T-helper 22 cell (primary cell): ENCODE measurements around the gene MMP2.

Source experiments
- DNase-seq: peaks from one replicate; pipeline ENCODE4 v3.0.0-alpha.2; 2020; ENCODE audit warnings: low read depth

Gene MMP2

GRCh38 chr16:55478827-55479429 lies at the start of gene MMP2:
MMP2 (plus strand) TSS chr16:55479198; CDS start chr16:55479480, 282 bp downstream.
- DNase-seq: no peak

GRCh38 chr16:55433030-55433429 lies 46.0 kb upstream of the MMP2 start:
- DNase-seq: no peak

DNA sequence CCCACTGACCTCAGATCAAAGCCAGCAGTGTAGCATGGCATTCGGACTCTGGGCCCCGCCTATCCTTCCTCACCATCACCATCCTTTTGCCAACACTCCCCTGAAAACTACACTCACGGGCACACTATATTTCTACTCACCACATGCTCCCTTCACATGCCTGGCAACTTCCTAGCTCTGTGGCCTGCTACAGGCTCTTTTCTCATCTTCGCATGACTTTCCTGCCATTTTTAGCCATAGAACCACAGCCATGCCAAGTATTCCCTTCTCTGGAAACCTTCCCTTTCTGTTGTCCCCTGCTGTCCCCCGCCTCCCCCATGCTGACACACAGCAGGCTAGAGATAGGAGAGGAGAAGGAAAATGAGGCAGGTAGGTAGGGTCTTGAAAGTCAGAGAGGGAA lies 45.5 kb upstream of the MMP2 start:
- DNase-seq: no peak

GRCh38 chr16:55434000-55434399 lies 45.0 kb upstream of the MMP2 start:
- DNase-seq: no peak

DNA sequence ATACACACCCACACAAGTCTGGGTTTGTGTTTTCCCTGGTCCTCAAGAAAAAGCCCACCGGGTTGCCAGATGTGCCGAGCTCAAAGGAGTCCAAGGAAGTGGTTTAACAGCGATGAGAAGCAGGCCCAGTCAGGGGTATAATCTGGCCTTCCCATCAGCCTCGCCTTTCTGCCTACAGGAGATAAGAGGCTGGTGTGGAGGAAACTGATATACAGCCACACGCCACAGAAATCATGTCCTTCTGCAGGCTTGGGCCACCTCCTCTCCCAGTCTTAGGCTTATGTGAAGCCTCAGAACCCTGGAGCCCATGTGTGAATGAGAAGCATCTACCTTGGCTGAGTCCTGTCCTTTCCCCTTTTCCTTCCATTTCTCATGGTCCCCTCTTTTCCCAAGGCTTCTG lies 43.6 kb upstream of the MMP2 start:
- DNase-seq: no peak

GRCh38 chr16:55436587-55436986 lies 42.4 kb upstream of the MMP2 start:
- no peak for DNase-seq

DNA sequence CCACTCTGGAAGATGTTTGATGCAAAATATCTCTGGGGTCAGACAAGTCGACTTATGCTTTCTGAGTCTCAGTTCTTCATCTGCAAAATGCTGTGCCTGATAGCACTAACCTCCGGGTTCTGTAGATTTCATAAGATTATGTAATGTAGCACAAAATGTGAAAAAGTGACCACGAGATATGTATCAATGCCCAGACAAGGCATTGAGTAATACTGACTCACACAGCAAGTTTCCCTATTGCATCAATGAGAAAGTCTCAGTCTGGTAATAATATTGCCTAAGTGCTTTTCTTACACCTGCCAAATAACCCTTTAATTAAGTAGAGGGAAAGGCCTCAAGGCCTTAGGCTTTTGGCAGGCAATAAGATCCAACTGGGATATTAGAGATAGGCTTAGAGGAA lies 41.4 kb upstream of the MMP2 start:
- no peak for DNase-seq

- no peak for DNase-seq
Measured at GRCh38 chr16:55438281-55438680, 40.7 kb upstream of the MMP2 start.

- DNase-seq: no peak
Measured at GRCh38 chr16:55439101-55439690, 39.8 kb upstream of the MMP2 start.

DNA sequence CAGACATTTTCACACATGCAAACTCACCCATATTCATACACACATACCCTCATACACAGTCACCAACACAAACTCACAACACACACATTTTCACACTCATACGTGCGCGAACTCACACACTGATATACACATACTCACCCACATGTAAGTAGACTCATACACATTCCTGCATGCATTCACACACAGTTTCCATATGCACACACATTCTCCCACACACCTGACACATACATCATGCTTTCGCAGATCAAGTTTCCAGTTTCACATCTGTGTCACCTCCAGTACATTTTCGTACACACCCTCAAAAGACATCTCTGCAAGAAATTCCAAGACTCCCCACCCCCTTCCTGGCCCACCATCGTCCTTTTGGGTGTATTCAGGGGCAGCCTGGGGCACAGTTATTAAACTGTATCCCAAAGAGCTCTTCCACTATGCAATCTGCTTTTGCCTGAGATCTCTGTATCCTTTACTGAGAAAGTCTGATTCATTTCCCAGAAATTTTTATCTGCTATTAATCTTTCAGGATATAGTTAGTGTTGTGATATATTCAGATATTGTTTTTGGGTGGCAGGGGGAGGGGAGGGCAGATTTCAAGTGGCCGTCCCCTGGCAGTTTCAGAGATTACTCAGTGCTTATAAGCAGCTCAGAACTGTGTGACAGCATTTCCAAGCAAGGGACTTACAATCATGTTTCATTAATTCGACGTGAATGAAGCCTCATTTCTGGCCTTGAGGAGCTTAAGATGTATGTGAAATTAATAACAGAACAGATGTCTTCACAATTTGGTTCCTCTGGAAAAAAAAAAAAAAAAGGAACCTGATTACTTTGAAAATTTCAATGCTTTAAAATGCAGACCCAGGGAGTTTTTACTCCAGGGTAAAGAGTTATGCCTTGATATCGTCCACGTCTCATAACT lies 35.3 kb upstream of the MMP2 start:
- DNase-seq: no peak

DNA sequence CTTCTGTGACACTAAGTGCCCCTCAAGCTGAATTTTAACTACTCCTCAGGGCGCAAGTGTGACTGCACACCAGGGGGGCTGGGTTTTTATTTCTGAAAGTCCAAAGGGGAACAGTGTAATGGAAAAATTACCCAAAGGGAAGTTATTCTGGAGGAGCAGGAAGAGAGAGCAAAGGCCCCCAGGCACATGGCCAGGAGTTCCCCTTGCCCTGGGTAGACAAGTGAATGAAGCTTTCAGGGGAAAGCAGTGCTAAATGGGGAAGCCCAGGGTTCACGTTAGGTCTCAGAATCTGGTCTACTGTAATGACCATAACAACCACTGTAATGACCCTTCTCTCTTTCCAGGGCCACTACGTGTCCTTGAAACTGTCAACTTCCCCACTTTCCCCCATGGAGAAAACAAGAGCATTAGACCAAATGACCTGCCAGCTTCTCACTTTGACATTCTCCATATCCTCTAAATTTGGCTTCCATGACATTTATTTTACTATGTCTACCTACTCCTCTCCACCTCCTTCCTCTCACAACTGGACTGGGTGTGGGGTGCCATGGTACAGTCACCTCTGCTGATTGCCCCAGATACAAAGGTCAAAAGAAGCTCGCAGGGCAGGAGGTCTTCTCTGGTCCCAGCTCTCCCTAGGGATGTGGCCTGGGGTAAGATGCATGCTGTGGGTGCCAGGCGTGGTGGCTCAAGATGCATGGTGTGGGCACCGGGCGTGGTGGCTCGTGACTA lies 34.1 kb upstream of the MMP2 start:
- no peak for DNase-seq

DNA sequence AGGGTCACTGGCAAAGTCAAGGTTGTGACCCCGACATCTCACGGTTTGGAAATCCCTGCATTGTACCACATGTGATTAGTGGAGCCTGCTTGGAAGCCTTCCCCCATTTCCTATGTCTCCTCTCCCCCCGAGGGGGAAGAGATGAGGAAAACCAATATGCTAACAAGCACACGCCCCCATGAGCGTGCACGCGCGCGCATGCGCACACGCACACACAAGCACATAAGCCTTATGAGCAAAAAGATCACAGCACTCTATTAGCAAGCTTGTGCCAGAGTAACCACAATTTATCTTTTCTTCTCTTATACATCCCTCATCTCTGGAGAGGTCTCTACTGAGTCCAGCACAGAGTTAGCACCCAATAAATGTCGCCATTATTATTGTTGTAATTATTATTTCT lies 31.8 kb upstream of the MMP2 start:
- no peak for DNase-seq

GRCh38 chr16:55452996-55453395 lies 26.0 kb upstream of the MMP2 start:
- no peak for DNase-seq

DNA sequence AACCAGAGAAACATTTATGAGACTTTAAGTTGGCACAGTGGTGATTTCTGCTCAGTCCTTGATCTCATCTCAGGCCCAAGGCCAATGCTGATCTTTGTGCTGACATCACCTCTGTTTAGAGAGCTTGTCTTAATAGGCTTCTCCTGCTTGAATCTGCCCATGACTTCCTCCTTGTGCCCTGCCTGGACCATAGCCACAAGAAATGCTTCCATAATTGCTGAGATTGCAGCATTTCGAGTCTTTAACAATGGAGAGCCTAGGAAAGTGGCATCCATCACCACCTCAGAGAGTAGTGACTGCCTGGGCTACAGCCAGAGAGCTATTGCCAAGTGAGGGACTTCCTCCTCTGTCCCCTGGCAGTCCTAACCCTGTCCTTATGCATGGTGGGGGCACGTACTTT lies 25.1 kb upstream of the MMP2 start:
- DNase-seq: no peak

GRCh38 chr16:55454861-55455260 lies 24.1 kb upstream of the MMP2 start:
- no peak for DNase-seq

- no peak for DNase-seq
Measured at GRCh38 chr16:55462241-55462640, 16.8 kb upstream of the MMP2 start.

DNA sequence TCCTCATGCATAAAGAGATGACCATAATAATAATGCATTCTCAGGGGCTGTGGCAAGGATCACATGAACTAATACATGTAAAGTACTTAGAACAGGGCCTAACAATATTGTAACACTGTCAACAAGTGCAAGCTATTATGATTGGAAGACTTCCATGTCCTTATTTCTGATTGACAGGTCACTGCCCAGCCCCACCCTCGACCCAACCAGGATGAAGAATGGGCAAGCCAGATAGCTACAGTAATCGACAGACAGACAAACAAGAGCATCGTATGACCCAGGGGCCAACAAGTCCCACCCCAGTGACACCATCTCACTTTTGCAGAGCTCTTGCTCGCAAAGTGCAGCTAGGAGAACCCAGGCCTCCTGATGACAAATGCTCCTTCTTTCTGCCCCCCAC lies 14.6 kb upstream of the MMP2 start:
- DNase-seq: no peak

- DNase-seq: peak; percentile 54
Measured at GRCh38 chr16:55465077-55465896, 13.7 kb upstream of the MMP2 start.

GRCh38 chr16:55466209-55466608 lies 12.8 kb upstream of the MMP2 start:
- no peak for DNase-seq

DNA sequence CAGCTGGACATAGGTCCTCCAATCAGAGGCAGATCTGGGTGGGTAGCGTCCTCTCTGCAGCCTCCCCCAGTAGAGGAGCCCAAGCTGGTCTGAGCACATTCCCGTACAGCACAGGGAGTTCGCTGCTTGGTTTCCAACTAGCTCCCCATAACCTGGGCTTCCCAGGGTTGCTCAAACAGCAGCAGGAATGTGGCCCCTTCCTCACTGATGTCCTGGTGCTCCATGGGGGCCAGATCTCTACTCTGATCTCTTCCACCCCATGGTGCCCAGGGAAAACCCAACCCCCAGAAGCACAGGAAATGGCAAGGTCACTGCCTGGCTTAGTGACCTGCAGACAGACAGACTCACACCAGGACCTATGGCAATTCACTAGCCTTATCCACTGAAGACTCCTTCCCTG lies 11.1 kb upstream of the MMP2 start:
- no peak for DNase-seq

DNA sequence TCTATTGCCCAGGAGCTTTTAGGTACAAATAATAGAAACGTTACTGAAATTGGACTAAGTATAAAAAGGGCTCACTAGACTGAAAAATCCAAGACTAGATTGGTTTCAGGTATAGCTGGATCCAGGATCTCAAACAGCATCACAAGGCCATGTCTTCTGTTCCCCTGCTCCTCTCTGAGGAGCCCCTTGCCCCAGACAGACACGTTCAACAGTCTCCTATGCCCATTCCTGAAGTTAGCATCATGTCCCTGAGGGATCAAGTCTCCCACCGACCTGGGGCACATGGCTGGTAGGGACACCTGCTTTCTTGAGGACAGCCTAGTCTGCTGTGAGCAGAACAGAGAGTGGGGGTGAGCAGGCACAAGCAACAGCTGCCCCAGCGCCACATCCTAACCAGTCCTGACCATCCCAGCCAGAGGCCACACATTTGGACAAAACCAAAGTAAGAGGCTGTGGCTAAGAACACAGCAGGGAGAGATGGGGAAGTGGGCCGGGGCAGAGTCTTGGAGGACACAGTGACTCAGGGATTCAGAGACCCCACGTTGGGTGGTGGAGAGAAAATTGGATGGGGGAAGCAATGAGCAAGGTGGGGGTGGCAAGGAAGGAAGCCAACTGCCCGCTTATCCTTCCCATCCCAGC lies 10.5 kb upstream of the MMP2 start:
- DNase-seq: no peak
